Peyer's patch (tissue), 4 donors: Measurements from ENCODE around the gene TMEM119. TPM values are rescaled to one million over a fixed set of nuclear protein-coding genes. Genes with fewer than 3 reads are reported as not detected.

Experiments used
- DNase-seq, 3 donors: peaks; one replicate each; pipeline ENCODE4 v3.0.0-alpha.2; 2017 to 2019
- H3K27ac ChIP-seq, 4 donors: fragments of 200-600 bp; sonication (generic); one replicate each; pipeline ENCODE4 v1.5.1; 2016 to 2019
- H3K27me3 ChIP-seq, 2 donors: fragments of 200-600 bp; sonication (generic); one replicate each; pipeline ENCODE4 v1.5.1; 2019
- H3K36me3 ChIP-seq, 3 donors: fragments of 200-600 bp; sonication (generic); one replicate each; pipeline ENCODE4 v1.5.1; 2016 to 2019
- H3K4me1 ChIP-seq, 4 donors: fragments of 200-600 bp; sonication (generic); one replicate each; pipeline ENCODE4 v1.5.1; 2016 to 2019
- H3K4me3 ChIP-seq, 4 donors: fragments of 200-600 bp; sonication (generic); 1 replicate in 3 of 4; 2 replicates in 1 of 4; pipeline ENCODE4 v1.5.1; 2016 to 2019; ENCODE audit warnings: mild to moderate bottlenecking in 1 of 4
- H3K9me3 ChIP-seq, 4 donors: fragments of 200-600 bp; sonication (generic); one replicate each; pipeline ENCODE4 v1.5.1; 2016 to 2019; ENCODE audit warnings: mild to moderate bottlenecking in 1 of 4
- CTCF ChIP-seq, 6 experiments: fragments of 450-650 bp in 4 of 6; fragments of 200-600 bp in 2 of 6; sonication (generic) in 1 of 6; IDR thresholded peaks; one replicate each; pipeline ENCODE4 v1.5.1; 2017 to 2019; ENCODE audit warnings: antibody characterized with exemption in 6 of 6, mild to moderate bottlenecking in 3 of 6, moderate library complexity in 1 of 6
- POLR2A ChIP-seq, 2 donors: fragments of 450-650 bp; IDR thresholded peaks; one replicate each; pipeline ENCODE4 v1.5.1; 2017; ENCODE audit warnings: antibody characterized with exemption in 2 of 2, mild to moderate bottlenecking in 2 of 2, moderate library complexity in 2 of 2
- total RNA-seq, 4 donors: library from RNA; depleted of rRNA; stranded (reverse); fragments of >200 nt; gene quantifications; one replicate each; pipeline ENCODE4 v1.1.0, GENCODE V29; 2016

The TMEM119 gene
- total RNA-seq, 4 donors from 2014 or later = 1.8 to 17.3 (median 3.4) TPM

GRCh38 chr12:108595711-108596647 is 1.9 kb downstream of the TMEM119 start:
- no peaks in the 10 kb centered on the region for H3K27me3 ChIP-seq
- TF ChIP-seq POLR2A (IDR thresholded peaks at IDR 0.05) (no peak), CTCF (IDR thresholded peaks at IDR 0.05) (no peak)
- H3K4me1 ChIP-seq = no peaks in the 10 kb centered on the region
- H3K9me3 ChIP-seq = no peaks in the 10 kb centered on the region
- no peak for DNase-seq
- peak overlapping the region in 1 of 4 donors; percentile 40 for H3K4me3 ChIP-seq
- peak overlapping the region in 2 of 4 donors; percentile 38 to 52 for H3K27ac ChIP-seq
- no peaks in the 10 kb centered on the region for H3K36me3 ChIP-seq

- Histone ChIP-seq H3K27ac (peak overlapping the region in 1 of 4 donors; percentile 38), H3K4me1 (no peaks in the 10 kb centered on the region), H3K36me3 (no peaks in the 10 kb centered on the region), H3K9me3 (no peaks in the 10 kb centered on the region), H3K27me3 (no peaks in the 10 kb centered on the region), H3K4me3 (no peak overlapping the region)
- no peak for DNase-seq
- no peak for TF ChIP-seq POLR2A (IDR thresholded peaks at IDR 0.05)
- TF ChIP-seq CTCF (IDR thresholded peaks at IDR 0.05) = no peak
Observed at GRCh38 chr12:108594960-108595710, 2.7 kb downstream of the TMEM119 start.

GRCh38 chr12:108594323-108594903 is 3.5 kb downstream of the TMEM119 start:
- H3K36me3 ChIP-seq = no peaks in the 10 kb centered on the region
- no peak for TF ChIP-seq POLR2A (IDR thresholded peaks at IDR 0.05)
- no peak for TF ChIP-seq CTCF (IDR thresholded peaks at IDR 0.05)
- H3K27ac ChIP-seq = peak overlapping the region in 1 of 4 donors; percentile 11
- H3K4me1 ChIP-seq = no peaks in the 10 kb centered on the region
- no peaks in the 10 kb centered on the region for H3K27me3 ChIP-seq
- DNase-seq = no peak
- no peak overlapping the region for H3K4me3 ChIP-seq
- no peaks in the 10 kb centered on the region for H3K9me3 ChIP-seq

GRCh38 chr12:108592033-108592909 is 5.6 kb downstream of the TMEM119 start:
- H3K9me3 ChIP-seq = no peaks in the 10 kb centered on the region
- no peak overlapping the region for H3K4me3 ChIP-seq
- no peak overlapping the region for H3K27ac ChIP-seq
- no peak for DNase-seq
- TF ChIP-seq CTCF (IDR thresholded peaks at IDR 0.05) (no peak), POLR2A (IDR thresholded peaks at IDR 0.05) (no peak)
- no peaks in the 10 kb centered on the region for H3K27me3 ChIP-seq
- no peaks in the 10 kb centered on the region for H3K4me1 ChIP-seq
- H3K36me3 ChIP-seq = no peaks in the 10 kb centered on the region
